ENCODE measurements around the gene DRG1. TPM values are rescaled to one million over a fixed set of nuclear protein-coding genes. Genes with fewer than 3 reads are reported as not detected.
"Not testable (repeated sequence)": the region's sequence is repeated elsewhere in the genome, so short reads cannot be mapped to it uniquely, and the experiment has no call there.

DRG1 gene
- total and polyA plus RNA-seq, 2 experiments from 2014 or later: 55.0 to 100 TPM

- Histone ChIP-seq H3K4me1 (ENCODE audit: low read depth) (no peaks in the 10 kb centered on the region), H3K27ac (no peak overlapping the region), H3K36me3 (no peaks in the 10 kb centered on the region), H3K4me3 (no peak overlapping the region), H3K27me3 (no peaks in the 10 kb centered on the region), H3K9me3 (ENCODE audit: low read depth) (no peaks in the 10 kb centered on the region)
- DNase-seq (ENCODE audit: low read depth in 1 of 2, low spot score in 1 of 2): no peak
- no peak for TF ChIP-seq CTCF (IDR thresholded peaks at IDR 0.05; ENCODE audit: low read depth, low read length)
Observed at GRCh38 chr22:31393893-31394292, 5.5 kb upstream of the DRG1 start.

GRCh38 chr22:31394326-31394725 lies 5.1 kb upstream of the DRG1 start:
- no peaks in the 10 kb centered on the region for H3K27me3 ChIP-seq
- H3K36me3 ChIP-seq: no peaks in the 10 kb centered on the region
- TF ChIP-seq CTCF (IDR thresholded peaks at IDR 0.05; ENCODE audit: low read depth, low read length): no peak
- no peaks in the 10 kb centered on the region for H3K9me3 ChIP-seq (ENCODE audit: low read depth)
- DNase-seq (ENCODE audit: low read depth in 1 of 2, low spot score in 1 of 2): no peak
- H3K4me3 ChIP-seq: no peak overlapping the region
- no peaks in the 10 kb centered on the region for H3K4me1 ChIP-seq (ENCODE audit: low read depth)
- H3K27ac ChIP-seq: no peak overlapping the region

GRCh38 chr22:31398231-31398630 lies 1.2 kb upstream of the DRG1 start:
- no peak for DNase-seq (ENCODE audit: low read depth in 1 of 2, low spot score in 1 of 2)
- no peaks in the 10 kb centered on the region for H3K27me3 ChIP-seq
- peak overlapping the region; percentile 50 for H3K27ac ChIP-seq
- no peaks in the 10 kb centered on the region for H3K9me3 ChIP-seq (ENCODE audit: low read depth)
- no peak for TF ChIP-seq CTCF (IDR thresholded peaks at IDR 0.05; ENCODE audit: low read depth, low read length)
- H3K4me3 ChIP-seq: no peak overlapping the region
- H3K4me1 ChIP-seq (ENCODE audit: low read depth): peaks cover 7% of the 10 kb centered on the region
- H3K36me3 ChIP-seq: peaks cover 5% of the 10 kb centered on the region

- peak; percentile 8 to 23 for DNase-seq (ENCODE audit: low read depth in 1 of 2, low spot score in 1 of 2)
- peak overlapping the region; percentile 92 for H3K27ac ChIP-seq
- H3K4me3 ChIP-seq: peak overlapping the region; percentile 62
- no peaks in the 10 kb centered on the region for H3K9me3 ChIP-seq (ENCODE audit: low read depth)
- H3K36me3 ChIP-seq: peaks cover 14% of the 10 kb centered on the region
- no peaks in the 10 kb centered on the region for H3K27me3 ChIP-seq
- peaks cover 7% of the 10 kb centered on the region for H3K4me1 ChIP-seq (ENCODE audit: low read depth)
- no peak for TF ChIP-seq CTCF (IDR thresholded peaks at IDR 0.05; ENCODE audit: low read depth, low read length)
Observed at GRCh38 chr22:31400023-31400397, 606 bp downstream of the DRG1 start.

GRCh38 chr22:31402350-31402749 lies 2.9 kb downstream of the DRG1 start:
- H3K4me1 ChIP-seq (ENCODE audit: low read depth); DNase-seq (ENCODE audit: low read depth in 1 of 2, low spot score in 1 of 2); H3K27me3 ChIP-seq; H3K4me3 ChIP-seq; H3K27ac ChIP-seq; H3K9me3 ChIP-seq (ENCODE audit: low read depth): not testable (repeated sequence)
- H3K36me3 ChIP-seq: peaks cover 28% of the 10 kb centered on the region

GRCh38 chr22:31425331-31426050 lies 26.1 kb downstream of the DRG1 start:
- H3K36me3 ChIP-seq: peaks cover 57% of the 10 kb centered on the region
- no peaks in the 10 kb centered on the region for H3K9me3 ChIP-seq (ENCODE audit: low read depth)
- no peak overlapping the region for H3K27ac ChIP-seq
- no peaks in the 10 kb centered on the region for H3K4me1 ChIP-seq (ENCODE audit: low read depth)
- H3K27me3 ChIP-seq: no peaks in the 10 kb centered on the region
- DNase-seq (ENCODE audit: low read depth in 1 of 2, low spot score in 1 of 2): no peak
- no peak for TF ChIP-seq CTCF (IDR thresholded peaks at IDR 0.05; ENCODE audit: low read depth, low read length)
- H3K4me3 ChIP-seq: no peak overlapping the region

All from cardiac muscle cell (in vitro differentiated cells and primary cell).